NK-92 (cell line): ENCODE measurements around the gene MRPL30.
A peak's percentile ranks its signal among the peaks of the same experiment; 100 is the strongest.
"Not testable (repeated sequence)": the region's sequence is repeated elsewhere in the genome, so short reads cannot be mapped to it uniquely, and the experiment has no call there.

Source experiments
- DNase-seq: peaks from one replicate; lab custom pipeline; 2025; ENCODE audit not compliant: unreplicated experiment; lab: John Stamatoyannopoulos, UW

The MRPL30 gene

GRCh38 chr2:99180755-99181623 lies at the start of gene MRPL30, which contains the start of gene MITD1:
Gene MRPL30, plus strand, starts transcription at chr2:99181184. Its CDS starts 5,020 bp downstream, at chr2:99186204.
Gene MITD1, minus strand, starts transcription at chr2:99181058. Its CDS starts 77 bp downstream, at chr2:99180981.
- peak; percentile 60 for DNase-seq

- DNase-seq, result not testable (repeated sequence)
Measured at GRCh38 chr2:99135044-99135556, 45.9 kb upstream of the MRPL30 start.

- DNase-seq, result no peak
Measured at GRCh38 chr2:99139003-99139402, 42.0 kb upstream of the MRPL30 start.

DNA sequence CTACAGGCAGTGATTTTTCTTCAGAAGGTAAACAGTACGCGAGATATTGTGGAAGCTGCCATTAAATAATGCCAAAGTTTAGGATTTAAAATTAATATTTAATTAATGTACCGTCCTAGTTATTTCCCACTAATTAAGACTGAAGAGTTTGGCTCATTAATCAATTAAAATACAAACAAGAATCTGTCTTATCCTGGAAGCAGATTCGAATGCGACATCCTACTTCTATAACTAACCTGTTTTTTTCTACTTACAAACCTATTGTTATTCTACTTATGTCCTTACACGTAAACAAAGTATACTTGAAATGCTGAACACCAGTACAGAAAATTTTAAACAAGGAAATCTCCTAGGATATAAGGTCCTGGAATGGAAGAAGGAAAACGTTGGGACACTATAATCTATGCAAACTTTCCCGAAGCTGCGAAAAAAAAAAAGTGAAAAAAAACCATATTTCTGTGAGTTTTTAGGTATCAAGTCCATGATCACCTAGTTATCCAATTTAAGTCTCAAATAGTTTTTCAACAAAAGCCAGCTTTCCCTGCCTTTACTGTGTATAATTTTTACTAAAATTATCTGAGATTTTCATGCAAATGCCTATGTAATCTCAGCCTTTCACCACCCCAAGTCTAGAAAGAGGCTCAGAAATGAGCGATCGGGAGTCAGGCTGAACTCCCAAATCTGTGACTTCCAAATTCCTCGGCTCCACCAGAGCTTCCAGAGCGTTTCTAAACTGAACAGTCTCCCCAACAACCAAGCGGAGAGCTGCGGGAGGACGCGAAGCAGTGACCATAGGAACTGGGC lies 40.7 kb upstream of the MRPL30 start:
- no peak for DNase-seq

GRCh38 chr2:99140860-99141109 lies 40.2 kb upstream of the MRPL30 start:
- no peak for DNase-seq

DNA sequence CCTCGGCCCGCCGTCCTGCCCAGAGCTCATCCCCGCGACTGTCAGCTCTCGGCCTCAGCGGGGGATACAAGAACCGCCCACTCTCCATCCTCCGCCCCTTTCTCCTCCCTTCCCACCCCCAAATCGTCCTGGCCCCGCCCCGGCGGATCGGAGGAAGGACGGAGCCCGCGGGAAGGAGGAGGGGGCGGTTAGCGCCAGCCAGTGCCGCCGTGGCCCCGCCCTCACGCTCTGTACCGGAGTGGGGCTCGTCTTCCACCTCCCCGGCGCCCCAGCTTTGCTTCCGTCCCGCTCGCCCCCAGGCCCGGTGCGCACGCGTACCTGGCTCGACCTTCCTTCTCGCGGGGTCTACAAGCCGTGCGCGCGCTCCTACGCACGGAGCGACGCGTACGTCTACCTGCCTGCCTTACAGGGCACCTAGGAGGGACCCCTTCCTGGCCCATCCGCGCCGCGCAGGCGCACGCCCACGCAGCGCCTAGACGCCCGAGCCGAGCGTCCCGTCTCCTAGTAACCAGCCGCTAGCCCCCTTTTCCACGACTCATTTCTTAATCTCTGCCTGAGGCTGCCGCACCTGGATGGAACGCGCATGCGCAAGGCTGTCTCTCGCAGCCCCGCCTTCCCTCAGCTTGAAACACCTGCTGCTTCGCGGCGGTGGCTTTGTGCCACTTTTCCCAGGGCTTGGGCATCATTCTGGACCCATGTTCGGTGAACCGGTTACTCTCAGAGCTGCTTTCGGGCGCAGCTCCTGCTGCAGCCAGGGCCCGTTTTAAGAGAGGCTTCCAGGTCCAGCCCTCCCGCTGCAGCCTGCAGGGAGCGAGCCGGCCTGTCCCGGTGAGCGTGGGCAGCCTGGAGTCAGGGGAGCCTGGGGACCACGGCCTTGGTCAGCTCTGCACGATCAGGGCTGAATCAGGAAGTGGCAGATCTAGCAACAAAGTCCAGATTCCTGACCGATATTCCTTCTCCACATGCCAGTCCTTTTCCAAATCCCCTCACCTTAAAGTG lies 39.6 kb upstream of the MRPL30 start, which contains the start of gene C2orf15:
C2orf15 (plus strand) TSS at position 598 of the 999 bp plus-strand sequence. CDS start 8,852 bp downstream, outside the sequence.
- peak; percentile 91 for DNase-seq

DNA sequence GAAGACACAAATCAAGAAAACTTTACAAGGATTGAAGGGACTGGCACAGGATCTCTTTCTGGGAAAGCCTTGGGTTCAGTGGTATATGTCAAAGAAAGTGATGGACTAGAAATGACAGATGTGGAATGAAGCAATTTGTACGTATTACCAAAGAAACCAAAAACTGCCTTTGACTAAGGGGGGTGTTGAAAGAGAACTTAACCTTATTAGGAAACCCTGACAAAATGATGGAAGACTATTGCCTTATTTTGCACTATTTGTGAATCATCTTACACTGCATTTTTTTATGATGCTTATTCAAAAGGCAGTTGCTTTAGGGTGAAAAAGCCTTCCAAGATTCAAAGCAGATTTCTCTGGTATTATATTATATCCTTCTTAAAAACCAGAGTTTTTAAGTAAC lies 30.3 kb upstream of the MRPL30 start:
- no peak for DNase-seq

- no peak for DNase-seq
Measured at GRCh38 chr2:99152199-99152895, 28.6 kb upstream of the MRPL30 start.

DNA sequence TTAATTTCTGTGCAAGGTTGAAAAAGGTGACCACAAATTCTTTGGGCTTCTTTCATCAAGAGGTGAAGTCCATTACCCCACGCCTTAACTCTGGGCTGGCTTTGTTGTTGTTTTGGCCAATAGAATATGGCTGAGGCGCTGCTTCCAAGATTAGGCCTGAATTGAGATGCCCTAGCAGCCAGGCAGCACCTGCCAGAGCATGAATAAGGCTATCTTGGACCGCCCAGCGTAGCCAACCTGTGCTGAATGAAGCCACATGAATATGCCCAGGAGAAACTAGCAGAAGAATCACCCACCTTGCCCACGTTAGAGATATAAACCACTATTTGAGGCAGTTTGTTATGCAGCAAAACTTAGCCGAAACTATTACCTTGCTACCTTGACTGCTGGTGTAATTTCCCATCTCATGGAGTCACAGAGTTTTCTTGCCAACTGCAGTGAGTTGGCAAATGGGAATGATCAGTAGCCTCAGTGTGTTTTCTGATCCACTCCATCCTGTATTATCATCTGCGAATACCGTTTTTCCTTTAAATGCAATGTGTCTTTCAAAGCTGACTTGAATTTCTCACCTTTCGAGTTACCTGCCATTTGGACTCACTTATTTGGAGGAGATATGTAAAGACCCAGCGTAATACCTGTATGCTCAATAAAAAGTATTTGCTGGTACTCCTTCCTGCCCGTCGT lies 26.9 kb upstream of the MRPL30 start:
- DNase-seq, result no peak

- peak; percentile 56 for DNase-seq
Measured at GRCh38 chr2:99154643-99155536, 26.1 kb upstream of the MRPL30 start, which contains the start of the genes LIPT1 and TSGA10. Gene LIPT1, plus strand, starts transcription at chr2:99154967. Its CDS starts 6,991 bp downstream, at chr2:99161958. Gene TSGA10, minus strand, starts transcription at chr2:99154942. Its CDS starts 45,503 bp downstream, at chr2:99109439.

GRCh38 chr2:99156891-99157290 lies 24.1 kb upstream of the MRPL30 start:
- DNase-seq, result no peak

DNA sequence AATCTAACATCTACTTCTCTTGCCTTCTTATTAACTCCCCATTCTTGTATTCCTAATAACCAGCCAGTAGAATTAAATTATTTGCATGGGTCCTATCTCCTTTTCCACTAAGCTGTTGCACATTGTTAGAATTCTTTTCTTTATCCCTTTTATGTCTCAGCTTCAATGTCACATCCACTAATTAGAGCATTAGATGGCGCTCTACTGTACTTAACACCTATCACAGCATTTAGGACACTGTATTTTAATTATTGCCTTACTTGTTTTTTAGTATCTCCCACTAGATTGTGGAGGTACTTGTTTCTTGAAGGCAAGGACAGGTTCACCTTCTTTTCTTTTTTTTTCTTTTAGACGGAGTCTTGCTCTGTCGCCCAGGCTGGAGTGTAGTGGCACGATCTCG lies 22.4 kb upstream of the MRPL30 start:
- no peak for DNase-seq

- DNase-seq, result no peak
Measured at GRCh38 chr2:99159594-99159993, 21.4 kb upstream of the MRPL30 start.

GRCh38 chr2:99166218-99166617 lies 14.8 kb upstream of the MRPL30 start:
- no peak for DNase-seq

DNA sequence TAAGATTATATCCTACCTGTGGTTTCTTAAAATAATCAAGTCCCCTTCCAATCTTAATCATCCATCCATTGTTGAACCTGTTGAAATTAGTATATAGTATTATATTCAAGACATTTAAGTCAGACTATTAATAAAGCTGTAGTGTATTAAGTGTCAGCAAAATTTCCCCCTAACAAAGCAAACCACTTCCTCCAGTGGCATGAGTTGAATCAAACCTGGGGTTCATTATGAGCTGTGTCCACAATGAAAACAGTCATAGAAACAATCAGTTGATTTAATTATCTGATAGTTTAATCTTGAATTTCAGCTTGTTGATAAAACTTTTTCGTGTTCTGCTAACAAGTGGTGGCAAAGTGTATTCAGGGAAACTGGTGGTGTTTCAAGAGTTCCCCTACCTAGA lies 11.4 kb upstream of the MRPL30 start:
- DNase-seq, result no peak

DNA sequence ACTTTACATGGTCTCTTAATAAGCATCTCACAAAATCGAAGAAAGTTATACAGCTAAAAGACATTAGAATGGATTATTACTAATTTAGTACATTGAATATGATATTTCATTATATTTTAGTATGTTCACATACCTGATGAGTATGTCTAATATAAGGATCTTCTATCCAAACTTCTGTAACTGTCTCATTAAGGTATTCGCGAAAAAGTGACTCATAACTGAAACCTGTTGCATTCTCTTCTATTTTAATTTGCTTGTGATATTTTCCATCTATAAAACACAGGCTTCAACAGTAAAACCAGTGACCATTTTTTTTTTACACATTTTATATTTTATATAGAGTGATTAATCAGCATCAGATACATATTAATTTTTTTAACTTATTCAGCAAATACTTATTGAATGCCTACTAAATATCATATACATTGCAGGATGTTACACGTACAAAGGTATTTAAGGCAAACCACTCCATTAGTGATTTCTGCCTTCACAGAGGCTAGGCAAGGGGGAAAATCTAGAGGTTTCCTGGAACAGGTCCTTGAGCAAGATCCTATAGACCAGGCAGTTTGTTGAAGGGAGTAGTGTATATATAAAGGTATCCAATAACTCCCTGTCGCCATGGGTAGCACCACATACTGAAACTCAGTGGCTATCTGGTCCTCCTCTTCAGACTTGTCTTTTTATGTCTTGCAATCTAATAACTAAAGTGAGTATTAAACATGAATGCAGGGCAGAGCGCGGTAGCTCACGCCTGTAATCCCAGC lies 9.4 kb upstream of the MRPL30 start:
- no peak for DNase-seq

GRCh38 chr2:99181624-99182000 lies 628 bp downstream of the MRPL30 start:
- no peak for DNase-seq

GRCh38 chr2:99183025-99183424 lies 2.0 kb downstream of the MRPL30 start:
- DNase-seq, result no peak
